HPDE6-E6E7 (cell line): ENCODE results near the gene LSM4.

Experiments used
- DNase-seq: peaks from one replicate; pipeline ENCODE4 v3.0.0; 2011; ENCODE audit warnings: missing footprints; ENCODE audit errors: extremely low spot score

The LSM4 gene

DNA sequence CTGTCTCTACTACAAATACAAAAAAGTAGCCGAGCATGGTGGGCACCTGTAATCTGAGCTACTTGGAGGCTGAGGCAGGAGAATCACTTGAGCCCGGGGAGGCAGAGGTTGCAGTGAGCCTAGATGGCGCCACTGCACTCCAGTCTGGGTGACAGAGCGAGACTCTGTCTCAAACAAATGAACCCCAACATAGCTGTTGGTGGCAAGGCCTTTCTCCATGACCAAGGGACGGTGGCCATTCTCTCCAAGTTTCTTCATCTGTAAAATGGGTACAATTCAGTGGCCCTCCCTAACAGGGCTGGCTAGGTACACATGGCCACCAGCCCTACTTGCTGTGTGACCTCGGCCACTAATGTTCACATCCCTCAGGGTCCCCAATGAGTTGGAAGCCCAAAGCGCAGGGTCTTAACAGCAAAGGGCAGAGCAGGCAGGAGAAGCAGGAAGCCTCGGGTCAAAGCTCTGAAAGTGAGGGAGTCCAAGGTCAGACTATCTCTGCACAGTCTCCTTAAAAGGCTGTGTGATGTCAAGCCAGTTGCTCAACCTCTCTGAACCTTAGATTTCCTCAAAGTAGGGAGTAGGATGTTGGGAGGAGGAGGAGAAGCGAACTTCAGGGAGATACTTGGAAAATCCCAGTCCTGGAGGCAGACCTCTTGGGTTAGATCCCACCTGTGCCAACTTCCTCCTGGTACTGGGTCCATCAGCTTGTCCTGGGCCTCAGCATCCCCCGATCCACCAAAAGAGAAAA lies 44.2 kb downstream of the LSM4 start:
- DNase-seq = no peak

DNA sequence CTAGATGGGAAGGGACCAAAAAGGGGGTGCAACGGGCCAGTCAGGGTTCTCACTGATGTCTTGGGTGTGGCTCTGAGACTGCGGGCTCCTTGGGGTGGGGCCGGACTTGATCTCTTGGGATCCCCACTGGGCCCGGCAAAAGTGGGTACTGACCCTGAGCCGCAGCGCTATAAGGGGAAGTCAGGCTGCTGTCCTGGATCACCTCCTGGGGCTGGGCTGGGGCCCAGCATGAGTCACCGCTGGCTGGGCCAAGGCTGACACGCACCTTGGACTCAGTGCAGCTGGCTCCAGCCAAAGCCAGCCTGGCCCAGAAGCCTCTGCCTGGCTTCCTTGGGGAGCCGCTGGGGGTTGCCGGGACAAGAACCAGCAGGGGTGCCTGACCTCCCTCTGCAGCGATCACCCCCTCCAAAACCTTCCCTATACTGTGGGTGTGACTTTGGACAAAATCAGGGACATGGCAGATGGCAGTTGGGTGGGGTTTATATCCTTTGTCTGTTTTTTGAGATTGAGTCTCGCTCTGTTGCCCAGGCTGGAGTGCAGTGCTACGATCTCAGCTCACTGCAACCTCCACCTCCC lies 48.0 kb downstream of the LSM4 start:
- no peak for DNase-seq

DNA sequence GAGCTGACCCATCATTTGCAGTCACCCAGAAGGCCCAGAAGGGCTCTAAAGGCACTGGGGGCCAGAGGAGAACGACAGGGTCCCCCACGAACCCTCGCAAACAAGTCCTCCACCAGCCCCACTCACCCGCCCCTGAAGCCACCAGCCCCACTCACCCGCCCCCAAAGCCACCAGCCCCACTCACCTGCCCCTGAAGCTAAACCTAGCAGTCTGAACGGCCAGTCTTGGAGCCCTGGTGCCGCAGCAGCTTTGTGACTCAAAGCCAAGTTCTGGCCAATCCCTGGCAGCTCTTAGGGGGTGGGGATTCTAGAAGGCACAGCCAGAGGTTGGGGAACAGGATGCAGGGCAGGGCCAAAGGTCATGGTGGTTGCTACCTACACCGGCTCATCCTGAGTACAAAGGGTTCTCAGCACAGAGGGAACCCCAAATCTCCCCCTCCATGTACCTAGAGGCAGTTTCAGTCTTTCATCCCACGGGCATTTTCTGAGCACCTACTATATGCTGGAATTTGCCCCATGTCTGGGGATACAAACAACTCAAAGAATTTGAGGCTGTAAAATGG lies 48.6 kb downstream of the LSM4 start, which contains the start of gene IQCN:
IQCN (minus strand) TSS at position 234 of the 562 bp plus-strand sequence. CDS start 4,974 bp downstream, outside the sequence.
- DNase-seq = no peak

DNA sequence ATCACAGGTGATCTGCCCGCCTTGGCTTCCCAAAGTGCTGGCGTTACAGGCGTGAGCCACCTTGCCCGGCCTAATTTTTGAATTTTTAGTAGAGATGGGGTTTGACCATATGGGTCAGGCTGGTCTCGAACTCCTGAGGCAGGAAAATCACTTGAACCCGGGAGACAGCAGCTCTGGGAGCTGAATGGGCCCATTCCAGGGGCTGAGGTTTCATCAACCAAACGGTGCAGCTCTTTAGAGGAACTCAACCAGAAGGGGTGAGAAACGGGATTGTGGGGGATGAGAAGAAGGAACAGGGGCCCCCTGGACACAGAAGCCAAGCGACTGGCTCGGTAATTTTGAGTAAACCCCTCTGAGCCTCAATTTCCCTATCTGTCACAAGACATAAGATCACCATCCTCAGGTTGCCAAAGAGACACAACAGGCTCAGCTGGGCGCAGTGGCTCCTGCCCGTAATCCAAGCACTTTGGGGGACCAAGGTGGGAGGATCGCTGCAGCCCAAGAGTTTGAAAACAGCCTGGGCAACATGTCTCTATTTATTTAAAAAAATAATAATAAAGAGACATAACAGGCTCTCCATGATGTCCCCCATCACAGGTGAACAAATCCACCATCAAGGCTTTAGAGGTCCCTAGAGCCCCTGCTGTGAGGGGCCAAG lies 49.2 kb downstream of the LSM4 start:
- no peak for DNase-seq

DNA sequence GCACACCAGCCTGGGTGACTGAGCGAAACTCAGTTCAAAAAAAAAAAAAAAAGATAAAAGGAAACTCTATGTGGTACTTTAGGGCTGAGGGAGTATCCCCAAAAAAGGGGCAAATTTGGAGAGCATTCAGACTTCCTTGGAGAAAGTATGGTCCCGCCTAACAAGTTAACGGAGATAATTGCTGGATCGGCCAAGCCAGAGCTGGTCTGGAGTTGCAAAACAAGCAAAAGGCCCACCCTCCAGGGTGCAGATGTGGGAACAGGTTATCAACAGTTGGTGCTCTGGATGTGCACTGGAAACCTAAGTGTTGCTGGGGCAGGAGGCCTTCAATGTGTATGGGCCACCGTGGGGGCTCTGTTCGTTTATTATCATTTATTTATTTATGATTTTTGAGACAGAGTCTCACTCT lies 51.4 kb downstream of the LSM4 start:
- no peak for DNase-seq

DNA sequence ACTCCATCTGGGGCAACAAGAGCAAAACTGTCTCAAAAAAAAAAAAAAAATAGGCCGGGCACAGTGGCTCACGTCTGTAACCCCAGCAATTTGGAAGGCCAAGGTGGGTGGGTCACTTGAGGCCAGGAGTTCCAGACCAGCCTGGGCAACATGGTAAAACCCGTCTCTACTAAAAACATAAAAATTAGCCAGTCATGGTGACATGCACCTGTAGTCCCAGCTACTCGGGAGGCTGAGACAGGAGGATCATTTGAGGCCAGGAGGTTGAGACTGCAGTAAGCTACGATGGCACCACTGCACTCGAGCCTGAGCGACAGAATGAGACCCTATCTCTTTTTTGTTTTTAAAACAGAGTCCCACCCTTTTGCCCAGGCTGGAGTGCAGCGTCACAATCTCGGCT lies 52.5 kb downstream of the LSM4 start:
- no peak for DNase-seq

DNA sequence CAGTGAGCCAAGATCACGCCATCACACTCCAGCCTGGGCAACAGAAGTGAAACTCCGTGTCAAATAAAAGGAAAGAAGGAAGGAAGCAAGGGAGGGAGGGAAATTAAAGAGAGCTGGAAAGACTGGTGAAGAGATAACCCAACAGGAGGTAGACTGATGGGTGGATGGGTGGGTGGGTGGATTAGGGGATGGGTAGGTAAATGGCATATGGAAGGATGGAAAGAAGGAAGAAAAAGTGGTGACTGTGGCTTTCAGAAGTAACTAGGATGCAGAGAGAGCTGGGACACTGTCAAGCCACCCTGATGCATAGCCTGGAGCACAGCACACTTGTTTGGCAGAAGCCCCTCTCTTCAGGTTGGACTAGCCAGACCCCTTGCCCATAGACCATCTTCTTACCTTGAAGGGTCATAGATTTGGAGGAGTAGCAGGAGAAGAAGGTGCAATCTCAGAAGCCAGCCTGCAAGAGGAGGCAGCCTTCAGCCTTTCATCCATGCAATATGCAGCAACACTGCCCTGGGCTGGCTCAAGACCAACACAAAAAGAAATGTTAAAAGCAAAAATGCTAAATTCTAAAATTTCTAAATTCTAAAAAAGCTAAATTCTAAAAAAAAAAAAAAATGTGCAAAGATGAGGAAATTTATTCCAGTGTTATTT lies 53.7 kb downstream of the LSM4 start:
- no peak for DNase-seq

DNA sequence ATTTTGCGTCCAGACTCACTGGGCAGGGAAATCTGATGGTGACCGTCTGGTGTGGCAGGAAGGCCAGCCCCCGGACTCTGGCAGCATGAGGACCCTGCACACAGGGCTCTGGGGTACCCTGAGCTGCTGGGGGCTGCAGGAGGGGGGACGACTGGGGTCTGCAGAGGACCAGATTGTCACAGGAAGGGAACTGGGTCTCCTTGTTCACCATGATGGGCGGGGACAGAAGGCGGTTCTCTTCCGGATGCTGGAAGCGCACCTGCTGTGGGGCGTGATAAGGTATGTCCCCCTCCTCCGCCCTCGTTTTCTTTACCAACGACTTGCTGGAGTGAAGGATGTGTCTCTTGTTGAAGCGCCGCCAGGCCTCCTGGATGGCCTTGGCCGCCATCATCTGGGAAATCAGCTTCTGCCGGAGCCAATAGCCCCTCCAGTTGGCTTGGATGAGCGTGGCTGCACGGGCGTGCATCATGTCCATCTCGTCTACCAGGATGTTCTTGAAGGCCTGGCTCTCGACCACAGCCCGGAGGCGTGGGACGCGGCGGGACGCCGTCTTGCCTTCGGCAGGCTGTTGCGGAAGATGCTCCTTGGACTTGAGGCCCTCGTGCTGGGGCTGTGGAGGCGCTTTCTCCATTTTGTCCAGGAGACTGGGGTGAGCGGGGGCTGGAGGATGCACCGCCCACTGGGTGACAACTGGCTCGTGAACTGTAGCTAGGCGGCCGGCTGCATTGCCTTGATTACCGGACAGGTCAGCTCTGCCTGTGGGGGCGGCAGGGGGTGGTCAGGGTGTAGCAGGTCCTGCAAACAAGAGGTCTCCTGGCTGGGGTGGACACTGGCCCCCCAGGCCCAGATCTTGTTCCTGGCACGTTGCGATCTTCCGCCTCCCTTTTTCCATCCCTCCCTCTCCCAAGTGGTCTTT lies 55.8 kb downstream of the LSM4 start:
- DNase-seq = no peak

DNA sequence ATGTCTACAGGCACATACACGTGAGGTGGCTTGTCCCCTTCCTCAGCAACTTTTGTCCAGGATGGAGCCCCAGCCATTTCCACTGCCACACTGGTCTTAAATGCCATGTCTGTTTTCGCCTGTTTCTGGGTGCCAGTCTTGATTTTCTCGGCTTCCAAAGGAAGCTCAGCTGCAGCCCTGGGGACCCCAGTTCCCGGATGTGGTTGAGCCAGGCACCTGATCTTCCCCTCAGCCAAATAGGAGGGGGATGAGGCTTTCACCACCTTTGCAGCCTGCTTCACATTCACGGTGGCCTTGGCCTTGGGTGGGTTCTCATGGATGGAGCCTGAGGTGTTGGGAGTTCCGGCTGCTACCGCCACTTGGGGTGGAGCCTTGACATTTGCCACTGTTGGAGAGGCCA lies 57.3 kb downstream of the LSM4 start:
- no peak for DNase-seq

DNA sequence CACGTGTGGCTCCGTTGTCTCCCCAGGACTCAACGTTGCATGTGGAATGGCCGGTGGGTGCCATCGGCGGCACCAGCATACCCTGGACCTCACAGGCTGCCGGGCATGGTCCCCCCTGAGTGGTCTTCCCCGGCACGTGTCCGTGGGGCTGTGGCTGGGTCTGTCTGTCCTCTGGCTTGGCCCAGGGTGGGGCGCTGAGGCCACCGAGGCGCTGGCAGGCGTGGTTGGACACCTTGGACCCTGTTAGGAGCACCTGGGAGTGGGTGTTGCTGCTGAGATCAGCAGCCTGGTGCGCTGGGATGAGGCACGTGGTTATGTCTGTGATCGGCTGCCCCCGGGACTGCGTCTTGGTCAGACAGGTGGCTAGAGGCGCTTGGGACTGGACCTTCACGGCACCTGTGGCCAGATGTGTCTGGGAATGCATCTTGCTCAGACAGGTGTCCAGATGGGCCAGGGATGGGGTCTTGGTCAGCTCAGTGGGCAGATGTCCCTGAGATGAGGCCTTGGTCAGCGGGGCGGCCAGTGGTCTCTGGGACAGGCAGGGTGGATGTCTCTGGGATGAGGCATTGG lies 57.8 kb downstream of the LSM4 start:
- DNase-seq = no peak

DNA sequence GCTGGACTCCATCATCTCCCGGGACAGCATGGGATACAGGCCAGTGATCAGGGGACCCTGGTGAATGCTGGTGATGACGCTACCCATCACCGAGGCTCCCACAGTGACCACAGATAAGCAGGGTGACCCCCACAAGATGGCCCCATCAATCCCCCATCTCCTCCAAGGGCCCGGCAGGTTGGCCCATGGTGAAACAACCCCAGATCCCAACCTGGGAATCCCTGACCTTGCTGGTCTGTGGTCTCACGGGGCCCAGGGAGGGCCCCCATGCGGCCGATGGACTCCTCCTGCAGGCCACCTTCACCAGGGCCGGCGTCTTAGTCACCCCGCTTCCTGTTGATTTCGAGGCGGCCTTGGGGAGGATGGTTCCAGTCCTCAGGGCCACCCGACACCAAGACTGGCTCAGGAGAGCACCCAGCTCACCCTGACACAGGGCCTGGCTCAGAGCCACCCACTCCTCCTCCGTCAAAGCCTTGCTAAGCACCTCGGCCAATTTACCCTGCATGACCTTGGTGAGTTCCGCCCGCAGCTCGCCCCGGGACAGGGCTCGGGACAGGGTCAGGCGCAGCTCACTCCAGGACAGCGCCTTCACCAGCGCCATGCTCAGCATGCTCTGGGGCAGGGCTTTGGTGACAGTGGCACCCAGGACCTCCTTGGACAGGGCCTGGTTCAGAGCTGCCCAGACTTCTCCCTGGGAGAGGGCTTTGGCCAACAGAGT lies 58.6 kb downstream of the LSM4 start:
- no peak for DNase-seq

DNA sequence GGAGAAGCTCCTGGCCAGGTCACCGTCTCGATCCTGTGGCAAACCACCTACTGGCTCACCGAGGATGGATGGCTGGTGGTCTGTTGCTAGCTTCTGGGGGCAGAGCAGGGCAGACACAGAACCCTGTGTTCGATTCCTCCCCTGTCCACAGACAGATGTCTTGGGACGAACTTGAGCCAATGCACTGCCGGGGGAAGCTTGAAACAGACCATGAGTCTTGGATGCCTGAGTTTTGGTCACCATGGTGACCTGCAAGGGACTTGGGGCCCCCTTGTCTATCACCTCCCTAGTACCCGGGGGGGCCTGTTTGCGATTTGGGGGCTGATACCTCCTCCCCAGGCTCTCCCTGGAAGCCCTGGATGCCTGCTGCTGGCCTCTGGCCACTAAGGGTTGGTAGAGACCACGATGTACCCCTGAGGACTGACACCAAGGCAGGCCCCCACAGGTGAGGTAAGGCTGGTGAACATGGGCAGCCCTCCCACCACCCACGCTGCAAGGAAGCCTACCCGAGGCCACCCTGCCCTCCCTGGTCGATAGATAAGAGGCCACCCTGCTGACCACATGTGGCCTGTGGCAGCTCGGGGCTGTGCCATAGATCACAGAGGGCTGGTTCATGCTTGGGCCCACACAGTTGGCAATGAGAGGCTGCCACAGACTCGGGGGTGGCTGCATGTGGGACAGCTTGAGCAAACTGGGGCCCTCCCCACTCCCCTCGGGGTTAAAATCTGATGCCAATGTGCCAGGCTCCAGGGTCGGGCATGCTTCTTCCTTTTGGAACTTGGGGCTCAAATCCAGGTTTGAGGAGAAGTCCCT lies 59.3 kb downstream of the LSM4 start:
- no peak for DNase-seq

DNA sequence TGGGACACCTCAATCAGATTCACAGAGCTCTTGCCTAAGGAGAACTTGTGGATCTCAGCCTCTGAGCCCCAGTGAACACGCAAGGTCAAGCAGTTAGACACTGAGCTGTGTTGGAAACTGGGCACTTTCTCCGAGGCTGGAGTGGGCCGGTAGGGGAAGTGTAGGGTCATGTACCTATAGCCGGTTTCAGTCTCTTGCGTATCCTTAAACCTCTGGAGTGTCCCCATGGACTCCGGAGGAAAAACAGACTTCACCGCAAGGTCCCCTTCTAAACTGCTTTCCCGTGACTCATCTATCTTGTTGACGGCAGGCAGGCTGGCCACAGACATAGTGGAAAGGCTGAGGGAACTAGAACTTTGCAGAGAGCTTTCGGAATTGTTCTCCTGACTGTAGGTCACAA lies 60.0 kb downstream of the LSM4 start:
- DNase-seq = no peak

DNA sequence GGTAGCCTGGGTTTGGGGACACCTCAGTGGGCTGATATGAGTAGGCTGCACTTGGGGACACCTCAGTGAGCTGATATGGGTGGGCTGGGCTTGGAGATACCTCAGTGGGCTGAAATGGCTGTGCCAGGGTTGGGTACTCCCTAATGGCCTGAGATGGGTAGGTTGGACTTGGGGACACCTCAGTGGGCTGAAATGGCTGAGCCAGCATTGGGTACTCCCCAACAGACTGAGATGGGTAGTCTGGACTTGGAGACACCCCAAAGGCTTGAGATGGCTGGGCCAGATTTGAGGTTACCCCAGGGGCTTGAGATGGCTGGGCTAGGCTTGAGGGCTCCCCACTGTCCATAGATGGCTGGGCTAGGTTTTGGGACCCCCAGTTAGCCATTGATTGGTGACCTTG lies 60.7 kb downstream of the LSM4 start:
- DNase-seq = no peak

DNA sequence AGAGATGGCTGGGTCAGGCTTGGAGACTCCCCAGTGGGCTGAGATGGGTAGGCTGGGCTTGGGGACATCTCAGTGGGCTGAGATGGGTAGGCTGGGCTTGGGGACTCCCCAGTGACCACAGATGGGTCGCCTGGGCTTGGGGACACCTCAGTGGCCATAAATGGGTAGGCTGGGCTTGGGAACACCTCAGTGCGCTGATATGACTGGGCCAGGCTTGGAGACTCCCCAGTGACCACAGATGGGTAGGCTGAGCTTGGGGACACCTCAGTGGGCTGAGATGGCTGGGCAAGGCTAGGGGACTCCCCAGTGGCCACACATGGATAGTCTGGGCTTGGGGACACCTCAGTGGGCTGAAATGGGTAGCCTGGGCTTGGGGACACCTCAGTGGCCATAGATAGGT lies 61.4 kb downstream of the LSM4 start:
- no peak for DNase-seq

DNA sequence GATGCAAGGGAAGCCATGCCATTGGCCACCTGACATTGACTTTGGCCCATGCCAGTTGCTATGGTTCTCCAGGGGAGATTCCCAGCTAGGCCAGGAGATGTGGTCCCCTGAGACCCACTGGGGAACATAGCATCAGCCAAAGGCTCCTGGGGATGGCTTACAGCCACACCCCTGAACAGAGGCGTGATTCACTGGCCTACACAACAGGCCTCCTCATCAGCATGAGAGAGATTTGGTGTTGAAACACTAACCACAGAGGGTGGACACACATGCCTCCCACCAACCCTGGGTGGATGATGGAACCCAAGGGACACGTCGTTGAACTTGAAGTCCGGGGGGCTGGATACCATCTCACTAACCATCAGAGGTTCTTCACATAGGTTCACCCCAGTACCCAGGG lies 63.0 kb downstream of the LSM4 start:
- no peak for DNase-seq

DNA sequence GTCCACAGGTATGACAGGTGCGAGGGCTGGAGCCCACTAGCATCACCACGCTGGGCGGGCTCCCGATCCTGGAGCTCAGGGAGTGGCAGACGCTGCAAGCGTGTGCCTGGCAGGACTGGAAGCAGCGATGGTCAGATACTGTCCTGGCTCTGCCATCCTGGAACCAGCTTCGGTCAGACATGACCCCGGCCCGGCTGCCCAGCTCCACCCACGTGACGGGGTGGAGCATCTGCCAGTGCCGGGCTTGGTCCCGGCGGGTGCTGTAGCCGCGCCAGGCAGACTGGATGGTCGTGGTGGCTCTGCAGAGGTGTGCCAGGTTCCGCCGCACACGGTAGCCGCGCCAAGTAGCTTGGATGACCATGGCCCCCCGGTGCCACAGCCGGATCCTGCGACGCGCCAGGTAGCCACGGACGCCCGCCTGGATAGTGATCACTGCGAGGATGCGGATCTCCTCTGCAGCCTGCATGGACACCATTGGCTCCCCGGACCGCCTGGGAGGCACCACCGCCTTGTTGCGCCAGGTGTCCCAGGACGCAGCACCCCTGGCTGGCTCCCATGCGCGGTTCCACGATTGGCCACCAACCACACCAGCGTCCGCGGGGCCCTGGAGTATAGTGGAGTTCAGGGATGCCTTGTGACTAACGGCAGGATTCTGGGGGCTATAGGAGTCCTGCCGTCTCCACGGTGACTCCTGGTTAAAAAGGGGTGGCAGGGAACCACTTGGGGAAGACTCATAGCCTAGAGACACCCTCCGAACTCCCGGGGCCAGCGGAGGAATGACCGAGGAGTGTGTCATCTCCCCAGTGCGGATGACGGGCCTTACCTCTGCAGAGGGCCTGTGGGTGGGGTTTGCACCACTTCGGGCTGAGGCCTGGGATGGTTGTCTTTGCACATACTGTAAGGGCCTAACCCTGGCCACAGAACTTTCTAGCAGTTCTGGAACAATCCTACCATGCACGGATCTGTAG lies 65.1 kb downstream of the LSM4 start:
- DNase-seq = no peak
